NCI-H1048 (cell line): ENCODE data around the gene PRKG1.
A peak's percentile ranks its signal among the peaks of the same experiment; 100 is the strongest.
"Not testable (repeated sequence)": the region's sequence is repeated elsewhere in the genome, so short reads cannot be mapped to it uniquely, and the experiment has no call there.

ENCODE experiments used
- DNase-seq: peaks from one replicate; lab custom pipeline; 2025; lab: John Stamatoyannopoulos, UW

The PRKG1 gene

DNA sequence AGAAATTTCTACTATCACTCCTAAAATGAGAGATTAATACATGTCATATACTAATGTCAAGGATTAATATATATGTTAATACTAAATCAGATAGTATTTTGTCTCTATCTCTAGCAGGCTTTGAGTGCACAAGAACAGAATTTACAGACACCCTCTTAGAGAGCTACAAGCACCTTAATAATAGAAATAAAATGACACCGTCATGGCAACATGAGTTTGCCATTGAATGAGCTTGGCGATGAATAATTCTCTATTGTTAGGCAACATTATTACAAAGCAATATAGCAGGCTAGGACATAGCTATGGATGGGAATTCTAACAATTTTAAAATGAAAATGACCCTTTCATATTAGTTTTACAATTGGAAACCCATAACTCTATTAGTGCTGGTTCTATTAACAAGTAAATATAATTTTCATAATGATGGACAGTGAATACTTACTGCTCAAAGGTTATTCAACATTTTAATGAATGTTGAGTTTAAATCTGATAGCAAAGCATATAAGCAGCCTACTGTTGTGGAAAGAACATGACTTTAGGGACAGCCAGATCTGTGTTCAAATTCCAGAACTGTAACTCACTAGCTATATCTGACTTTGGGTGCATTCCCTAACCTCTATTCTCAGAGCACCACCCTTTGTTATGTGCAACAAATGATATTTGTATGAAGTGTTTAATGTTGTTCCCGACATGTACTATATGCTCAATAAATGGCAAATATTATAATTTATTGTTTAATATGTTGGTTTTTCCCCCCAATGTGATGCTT lies 1055.3 kb downstream of the PRKG1 start:
- DNase-seq: no peak

DNA sequence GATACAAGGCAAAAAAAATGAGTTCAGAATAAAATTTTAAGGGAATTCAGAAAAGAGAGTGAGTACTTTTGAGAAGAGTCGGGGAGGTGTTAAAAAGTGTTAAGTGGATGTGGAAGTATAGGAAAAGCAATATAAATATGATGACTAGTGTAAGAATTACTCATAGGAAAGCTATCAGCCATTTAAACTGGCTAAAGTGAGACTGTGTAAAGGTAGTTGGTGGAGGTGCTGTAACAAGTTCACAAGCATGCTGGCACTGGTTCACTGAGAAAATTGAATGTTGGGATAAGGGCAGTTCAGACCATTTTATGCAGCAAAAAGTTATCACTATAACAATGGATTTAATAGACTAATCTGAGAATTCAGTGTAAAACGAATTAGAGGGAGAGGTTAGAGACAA lies 1060.8 kb downstream of the PRKG1 start:
- no peak for DNase-seq

DNA sequence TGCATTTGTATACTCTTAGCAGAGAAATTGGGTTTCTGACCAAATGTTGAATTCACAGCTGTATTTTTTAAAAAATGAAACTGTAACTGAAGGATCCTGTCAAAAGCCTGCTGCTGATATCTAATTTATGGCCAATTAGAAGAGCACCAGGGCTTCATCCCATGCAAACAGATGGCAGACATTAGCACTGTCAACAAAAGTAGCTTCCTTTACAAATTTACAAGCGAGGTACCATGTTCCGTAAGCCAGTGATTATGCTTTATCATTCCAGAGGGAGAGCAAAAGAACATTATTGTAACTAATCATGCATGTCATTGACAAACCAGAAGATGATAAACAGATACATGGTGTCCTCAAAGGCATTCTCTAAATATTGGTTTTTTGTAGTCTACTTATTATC lies 1062.6 kb downstream of the PRKG1 start:
- DNase-seq: no peak

DNA sequence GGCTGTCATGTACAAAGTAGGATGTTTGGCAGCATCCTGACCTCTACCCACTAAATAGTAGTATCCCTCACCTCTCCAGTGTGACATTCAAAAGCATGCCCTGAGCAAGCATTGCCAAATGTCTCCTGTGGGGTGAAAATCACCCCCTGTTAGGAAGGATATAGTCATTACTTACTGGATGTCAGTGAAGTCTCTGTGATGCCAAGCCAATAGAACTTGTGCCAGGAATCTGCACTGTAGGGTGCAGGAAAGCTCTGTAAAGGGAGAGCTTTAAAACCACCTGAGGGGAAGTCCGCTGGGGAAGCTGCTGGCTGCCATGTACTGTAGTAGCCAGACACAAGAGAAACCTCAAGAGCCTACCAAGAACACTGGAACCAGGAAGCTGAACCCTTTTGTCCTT lies 1069.1 kb downstream of the PRKG1 start:
- DNase-seq: no peak

DNA sequence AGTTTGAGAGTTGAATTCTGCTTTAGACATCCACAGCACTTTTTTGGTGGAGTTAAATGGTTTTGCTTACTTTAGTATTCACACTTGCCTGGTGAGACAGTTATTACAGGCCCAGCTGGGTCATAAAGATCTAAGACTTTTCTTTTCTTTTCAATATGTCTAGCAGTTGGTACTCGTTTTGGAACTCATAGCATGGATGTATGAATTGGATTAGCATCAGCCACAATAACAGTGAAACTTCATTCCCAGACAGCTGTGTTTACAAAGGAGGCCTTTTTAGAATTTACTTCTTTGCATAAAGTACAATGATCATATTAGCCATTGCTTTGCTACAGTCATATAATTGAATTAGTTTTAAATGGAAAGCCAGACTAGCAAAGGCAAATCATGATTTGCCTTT lies 1071.3 kb downstream of the PRKG1 start:
- DNase-seq: no peak

DNA sequence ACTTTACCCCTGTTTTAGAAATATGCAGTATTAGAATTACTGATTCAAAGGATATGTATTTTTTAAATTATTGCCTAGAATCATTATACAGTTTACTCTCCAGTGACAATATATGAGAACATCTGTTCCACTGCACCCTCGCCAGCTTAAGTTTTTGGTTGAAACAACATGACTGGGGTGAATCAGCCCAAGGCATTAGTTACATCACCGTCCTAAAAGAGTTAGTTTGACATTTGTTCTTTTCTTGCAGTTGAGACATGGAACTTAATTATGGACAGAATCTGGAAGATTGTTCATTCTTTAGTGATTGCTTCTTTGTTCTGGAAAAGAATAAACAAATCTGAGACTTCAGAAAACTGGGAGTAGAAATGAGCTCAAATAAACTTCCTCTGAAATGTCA lies 1072.5 kb downstream of the PRKG1 start:
- no peak for DNase-seq

DNA sequence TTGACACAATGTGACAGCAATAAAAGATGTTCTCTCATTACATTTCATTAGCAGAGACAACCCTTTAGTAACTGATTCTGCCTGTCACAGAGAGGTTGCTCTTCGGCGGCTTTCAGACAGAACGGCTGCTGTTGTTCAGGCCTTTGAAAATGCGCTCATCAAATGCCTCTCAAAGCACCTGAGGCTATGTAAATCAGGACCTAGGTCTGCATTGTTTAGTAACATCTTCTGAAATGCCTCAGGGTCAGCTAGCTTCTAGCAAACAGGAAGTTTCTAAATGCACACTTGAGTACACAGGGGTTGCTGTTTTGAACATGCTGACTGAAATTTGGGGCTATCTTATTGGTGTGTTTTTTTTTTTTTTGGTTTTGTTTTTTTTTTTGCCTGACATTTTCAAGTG lies 1096.5 kb downstream of the PRKG1 start:
- no peak for DNase-seq

DNA sequence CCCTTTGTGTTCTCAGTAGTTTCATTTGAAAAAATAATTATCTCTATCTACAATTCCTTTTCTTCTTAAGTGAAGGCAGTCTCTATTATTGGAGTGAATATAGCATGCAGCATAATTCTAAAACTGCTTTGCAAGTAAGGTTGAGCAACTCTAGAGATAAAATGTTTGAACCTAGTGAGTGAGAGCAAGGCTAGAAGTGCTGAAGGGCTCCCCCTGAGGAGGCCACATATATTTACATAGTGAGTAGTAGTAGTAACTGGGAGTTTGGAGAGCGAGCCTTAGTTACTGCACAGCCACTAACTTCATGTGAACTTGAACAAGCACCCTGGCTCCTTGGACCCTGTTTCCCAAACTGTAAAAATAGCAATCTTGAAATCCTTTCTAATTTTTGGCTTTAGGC lies 1098.3 kb downstream of the PRKG1 start:
- DNase-seq: no peak

DNA sequence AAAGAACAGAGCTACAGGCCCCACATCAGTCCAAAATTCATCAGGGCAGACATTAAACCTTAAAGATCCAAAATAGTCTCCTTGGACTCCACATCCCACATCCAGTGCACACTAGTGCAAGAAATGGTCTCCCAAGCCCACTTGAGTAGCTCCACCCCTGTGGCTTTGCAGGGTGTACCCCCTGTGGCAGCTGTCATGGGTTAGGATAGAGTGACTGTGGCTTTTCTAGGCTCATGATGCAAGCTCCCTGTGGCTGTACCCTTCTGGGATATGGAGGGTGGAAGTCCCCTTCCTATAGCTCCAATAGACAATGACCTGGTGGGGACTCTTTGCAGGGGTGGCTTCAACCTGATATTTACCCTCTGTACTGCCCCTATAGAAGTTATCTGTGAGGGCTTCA lies 1111.0 kb downstream of the PRKG1 start:
- no peak for DNase-seq

DNA sequence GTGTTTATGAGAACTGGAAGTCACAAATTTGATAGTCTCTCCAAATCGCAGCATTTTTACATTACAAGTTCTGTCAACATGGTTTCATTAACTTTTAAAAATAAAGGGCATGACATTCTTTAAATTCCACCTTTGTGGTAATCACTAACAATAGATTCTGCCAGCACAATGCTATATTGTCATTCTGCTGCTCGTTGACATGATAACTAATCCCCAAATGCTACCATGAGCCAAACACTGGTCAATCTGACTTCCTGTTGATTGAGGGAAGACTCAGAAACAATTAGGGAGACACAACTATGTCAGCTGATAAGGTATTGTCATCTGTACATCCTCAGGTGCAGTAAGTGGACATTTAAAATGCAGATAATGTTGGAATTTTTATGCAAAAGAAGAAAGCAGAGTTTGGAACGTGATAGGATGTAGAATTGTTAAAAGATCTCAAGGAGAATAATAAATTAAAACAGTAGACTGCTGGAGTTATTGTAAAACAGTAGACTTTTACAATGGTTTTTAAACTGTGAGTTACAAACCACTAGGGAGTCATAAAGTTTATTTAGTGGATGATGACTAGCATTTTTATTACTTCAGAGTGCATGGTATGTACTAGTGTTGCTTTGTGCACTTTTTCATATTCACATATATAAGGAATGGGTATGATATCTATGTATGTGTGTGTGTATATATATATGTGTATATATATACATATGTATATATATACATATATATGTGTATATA lies 1113.4 kb downstream of the PRKG1 start:
- no peak for DNase-seq

DNA sequence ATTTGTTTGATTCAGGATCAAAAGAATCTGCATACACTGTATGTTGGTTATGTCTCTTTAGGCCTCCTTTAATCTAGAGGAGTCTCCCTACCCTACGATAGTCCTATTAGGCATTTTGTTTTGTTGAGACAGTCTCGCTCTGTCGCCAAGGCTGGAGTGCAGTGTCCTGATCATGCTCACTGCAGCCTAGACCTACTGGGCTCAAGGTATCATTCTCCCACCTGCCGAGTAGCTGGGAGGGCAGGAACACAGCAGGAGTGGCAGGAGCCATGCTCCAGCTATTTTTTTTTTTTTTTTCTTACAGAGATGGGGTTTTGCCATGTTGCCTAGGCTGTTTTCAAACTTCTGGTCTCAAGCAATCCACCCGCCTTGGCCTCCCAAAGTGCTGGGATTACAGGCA lies 1116.8 kb downstream of the PRKG1 start:
- DNase-seq: no peak

DNA sequence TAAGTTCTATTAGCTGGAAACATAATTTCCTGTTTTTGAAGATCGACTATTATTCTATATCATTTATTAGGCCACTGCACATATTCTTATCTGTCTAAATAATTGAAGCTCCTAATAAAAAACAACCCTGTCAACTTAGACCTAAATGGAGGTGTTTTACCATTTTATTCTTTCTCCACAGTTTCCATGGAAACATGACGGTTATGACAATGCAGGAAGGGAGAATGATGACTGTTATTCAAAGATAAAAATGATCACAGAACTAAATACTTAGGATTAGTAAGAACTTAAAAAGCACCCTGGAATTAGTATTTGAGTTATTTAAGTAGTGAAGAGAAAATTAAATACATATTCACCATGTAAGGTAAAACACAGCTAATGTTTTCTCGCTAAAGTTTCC lies 1119.9 kb downstream of the PRKG1 start:
- no peak for DNase-seq

DNA sequence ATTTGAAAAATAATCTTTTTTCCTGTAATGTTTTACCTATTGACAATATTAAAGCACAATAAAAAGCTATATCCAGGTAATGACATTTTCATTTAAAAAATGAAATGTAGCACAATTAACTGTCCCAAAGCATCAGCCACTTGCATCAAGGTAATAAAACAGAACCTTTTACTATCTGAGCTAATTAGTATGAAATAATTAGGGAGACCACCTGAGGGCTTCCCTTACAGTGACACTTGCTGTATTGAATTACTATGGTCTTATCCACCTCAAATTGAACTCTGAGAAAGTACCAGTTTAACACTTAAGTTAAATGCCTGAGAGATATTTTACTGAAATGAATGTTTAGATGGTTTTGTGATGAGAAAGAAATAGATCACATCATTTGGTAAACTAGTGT lies 1120.4 kb downstream of the PRKG1 start:
- no peak for DNase-seq

DNA sequence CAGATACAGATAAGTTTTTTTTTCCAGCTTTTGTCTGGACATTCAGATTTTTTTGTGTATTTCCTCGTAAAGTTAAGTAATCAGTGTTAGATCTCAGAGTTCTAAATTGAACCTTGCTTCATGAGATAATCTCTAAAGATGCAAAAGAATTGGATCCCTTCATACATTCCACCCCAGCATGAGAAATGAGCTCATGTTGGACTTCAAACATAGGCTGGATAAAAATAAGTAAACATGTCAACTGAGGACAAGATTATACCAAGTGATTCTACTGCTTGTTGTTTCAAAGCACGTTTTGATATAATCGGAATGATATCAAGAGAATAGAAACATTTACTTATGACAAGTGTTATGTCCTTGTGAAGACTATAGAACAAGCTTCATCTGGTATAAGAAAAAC lies 1122.8 kb downstream of the PRKG1 start:
- no peak for DNase-seq

DNA sequence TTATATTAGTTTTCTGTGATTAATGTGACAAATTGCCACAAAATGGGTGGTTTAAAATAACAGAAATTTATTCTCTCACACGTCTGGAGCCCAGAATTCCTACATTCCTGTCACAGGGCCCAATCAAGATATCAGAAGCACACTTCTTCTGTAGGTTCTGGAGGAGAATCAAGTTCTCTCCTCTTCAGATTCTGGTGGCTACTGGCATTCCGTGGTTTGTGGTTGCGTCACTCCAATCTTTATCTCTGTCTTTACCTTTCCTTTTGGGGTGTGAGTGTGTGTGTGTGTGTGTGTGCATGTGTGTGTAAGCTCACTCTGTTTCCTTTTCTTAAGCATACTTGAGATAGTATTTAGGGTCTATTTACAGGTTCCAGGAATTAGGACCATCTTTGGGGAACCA lies 1124.3 kb downstream of the PRKG1 start:
- DNase-seq: no peak

DNA sequence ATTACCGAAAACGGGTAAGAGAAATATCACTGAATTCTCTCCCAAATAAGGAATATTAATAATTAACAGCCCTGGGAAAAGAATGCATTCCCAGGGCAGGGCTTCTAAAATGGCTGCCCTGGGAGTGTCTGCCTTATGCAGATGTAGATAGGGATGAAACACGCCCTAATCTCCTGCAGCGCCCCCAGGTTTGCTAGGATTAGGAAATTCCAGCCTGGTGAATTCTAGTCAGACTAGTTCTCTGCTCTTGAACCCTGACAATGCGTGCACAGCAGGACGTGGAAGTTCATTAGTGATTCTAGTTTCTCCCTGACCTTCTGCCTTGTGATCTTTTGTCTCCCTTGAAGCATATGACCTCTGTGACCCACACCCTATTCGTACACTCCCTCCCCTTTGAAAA lies 1130.6 kb downstream of the PRKG1 start:
- DNase-seq: not testable (repeated sequence)

DNA sequence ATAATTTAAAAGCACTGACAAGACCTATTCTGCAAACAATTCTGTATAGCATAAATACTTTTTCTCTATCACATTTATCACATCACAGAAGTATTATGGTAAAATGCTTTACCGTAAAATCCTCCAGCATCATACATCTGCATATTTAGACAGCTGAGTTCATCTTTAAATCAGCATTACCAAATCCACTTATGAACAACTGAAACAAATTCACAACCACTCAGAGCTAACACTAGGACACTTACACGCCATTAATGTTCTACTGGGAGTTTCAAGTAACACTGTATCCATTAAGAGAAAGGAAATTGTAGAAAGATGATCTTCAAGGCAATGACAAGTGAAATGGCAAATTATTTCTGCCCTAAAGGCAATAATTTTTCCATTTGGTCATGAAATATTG lies 1134.1 kb downstream of the PRKG1 start:
- no peak for DNase-seq

DNA sequence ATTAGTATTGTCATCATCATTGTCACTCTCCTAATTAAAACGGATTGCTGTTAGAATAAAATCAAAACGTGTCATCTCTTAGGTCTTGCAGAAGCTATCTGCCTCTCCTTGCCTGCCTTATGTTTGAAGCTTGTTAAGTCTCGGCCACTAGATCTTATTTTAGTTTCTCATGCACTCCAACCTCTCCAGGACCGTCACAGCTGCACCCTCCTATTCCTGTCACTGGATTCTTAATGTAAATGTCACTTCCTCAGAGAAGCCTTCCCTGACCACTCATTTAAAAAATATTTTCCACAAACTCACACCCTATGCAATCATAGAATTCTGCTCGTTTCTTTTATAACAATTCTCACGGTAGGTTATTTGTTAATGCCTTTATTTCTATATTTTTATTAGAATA lies 1135.9 kb downstream of the PRKG1 start:
- no peak for DNase-seq

DNA sequence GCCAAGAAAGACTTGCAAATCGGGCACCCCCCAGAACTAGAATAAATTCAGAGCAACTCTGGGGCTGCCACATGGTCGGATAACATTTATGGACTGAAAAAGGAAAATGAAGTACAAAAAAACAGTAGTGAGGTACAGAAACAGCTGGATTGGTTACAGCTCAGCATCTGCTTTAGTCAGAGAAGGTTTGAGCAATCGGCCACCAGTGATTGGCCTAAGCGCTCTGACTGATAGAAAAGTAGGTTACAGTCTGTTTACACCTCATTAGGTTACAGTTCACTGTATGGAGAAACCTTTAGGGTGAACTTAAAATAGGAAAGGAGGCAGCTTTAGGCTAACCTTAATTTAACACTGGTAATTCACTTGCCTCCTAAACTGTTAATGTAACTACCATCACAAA lies 1137.8 kb downstream of the PRKG1 start:
- DNase-seq: no peak

DNA sequence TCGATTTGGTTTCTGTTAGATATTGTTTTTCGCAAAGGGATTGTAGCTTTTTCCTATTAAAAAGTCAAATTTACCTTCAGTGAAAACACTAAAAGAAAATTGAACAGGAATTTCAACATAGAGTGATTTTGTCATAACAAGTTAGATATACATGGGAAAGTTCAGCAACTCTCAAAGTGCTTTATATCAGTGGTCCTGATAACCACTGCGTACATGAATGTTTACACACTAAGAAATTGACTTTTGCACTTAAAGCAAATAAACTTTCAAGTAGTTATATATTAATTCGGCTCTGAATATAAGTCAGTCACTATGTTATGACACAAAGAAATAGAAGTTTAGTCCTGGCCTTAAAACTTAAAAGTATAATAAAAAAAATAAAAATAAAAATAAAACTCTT lies 1138.5 kb downstream of the PRKG1 start:
- no peak for DNase-seq

DNA sequence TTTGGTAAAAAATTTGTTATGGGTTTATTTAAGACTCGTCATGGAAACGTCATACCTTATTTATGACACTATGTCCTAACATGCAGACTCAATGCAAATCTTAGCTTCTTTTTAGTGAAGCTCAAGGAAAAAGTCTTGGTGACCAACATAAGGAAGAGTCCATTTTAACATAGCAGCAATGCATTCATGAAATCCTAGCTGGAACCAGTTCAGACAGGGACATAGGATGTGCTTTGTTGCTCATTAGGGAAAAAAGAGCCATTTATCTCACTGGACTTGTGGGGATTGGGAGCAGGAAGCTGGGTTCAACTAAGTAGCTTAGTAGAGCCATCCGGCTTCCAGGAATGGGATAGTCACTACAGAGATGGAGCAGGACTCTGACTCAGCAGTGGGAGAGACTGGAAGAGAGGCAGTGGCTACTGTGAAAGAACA lies 1139.0 kb downstream of the PRKG1 start:
- no peak for DNase-seq

DNA sequence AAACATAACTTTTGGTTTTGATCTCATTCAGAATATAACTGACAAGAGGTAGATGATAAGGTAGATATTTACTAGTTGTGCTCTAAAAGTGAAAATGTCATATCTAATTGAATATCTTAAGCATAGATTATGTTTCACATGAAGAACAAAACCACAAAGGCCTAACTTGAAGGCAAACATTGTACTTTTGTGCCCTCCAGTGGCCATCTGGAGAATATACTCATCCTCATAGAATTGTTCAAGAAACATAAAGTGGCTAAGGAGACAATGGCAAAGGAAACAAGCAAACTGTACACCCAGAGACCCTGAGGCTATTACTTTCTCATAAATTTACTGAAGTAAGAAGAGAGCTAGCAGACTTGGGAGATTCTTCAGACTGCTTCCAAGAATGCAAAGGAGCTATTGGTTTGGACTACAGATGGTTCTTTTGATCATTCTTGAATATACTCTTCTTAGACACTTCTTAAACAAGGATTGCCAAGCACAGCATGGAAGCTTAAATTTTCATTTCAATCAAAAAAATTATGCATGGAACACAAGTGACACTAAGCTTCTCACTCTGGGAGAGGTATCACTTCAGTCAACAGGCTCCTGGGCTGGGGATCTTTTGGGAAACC lies 1141.6 kb downstream of the PRKG1 start:
- peak; percentile 15 for DNase-seq

DNA sequence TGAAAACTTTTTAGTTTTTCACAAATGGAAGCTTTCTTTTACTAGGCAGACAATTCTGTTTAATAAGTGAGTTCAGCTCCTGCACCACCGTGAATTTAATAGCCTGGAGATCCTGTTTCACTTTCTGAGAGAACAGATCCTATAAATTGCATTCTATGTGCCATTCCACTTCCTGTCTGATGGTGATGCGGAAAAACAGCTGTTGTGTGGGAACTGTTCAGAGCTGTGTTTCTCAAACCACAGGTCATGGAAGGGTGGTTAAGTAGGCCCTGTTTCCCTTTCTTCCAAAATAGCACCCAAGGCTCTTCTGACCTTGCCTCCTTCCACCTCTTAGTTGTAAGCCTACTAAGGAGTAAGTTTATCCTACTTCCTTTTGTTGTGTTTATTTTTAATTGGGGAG lies 1142.6 kb downstream of the PRKG1 start:
- no peak for DNase-seq
